ENCODE data around the gene FXYD6. TPM values are rescaled to one million over a fixed set of nuclear protein-coding genes. Genes with fewer than 3 reads are reported as not detected.

Gene FXYD6
- total and polyA plus RNA-seq, 9 of the 15 experiments (the other 6 are each of a cell fraction or from before 2014, with no cell fraction given), result 0.07 to 0.35 TPM; not detected in 7

DNA sequence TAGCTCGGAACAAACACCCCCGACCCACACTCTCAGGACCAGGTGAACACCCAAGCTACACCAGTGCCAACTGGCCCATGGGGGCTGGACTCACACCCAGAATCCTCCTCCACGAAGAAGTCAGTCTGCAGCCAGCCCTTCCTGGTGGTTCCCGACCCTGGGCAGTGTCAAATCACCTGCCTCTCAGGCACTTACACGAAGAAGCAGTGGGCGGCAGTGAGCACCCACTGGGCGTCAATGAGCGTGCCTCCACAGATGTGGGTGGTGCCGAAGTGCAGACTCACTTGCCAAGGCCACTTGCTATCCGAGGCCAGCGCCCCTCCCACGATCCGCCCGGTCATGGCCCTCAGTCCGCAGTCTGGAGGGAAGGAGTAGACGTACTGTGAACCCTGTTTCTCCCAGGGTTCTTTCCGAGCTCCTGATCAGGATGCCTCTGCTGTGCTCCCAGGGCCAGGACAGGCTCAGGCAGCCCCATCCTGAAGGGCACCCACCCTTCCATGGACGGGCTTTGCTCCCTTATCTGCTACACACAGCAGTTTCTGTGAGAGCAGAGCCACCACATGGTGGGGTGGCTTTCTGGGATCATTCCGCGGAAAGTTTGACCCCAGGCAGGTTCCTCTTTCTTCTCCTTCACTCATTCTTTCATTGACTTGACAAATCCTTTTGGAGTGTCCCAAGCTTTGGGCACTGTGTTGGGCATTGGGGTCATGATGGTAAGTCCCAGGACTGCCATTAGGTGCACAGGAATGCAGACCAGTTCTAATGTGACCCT, 33.3 kb upstream of the FXYD6 start (continued):
- no peak for TF ChIP-seq HMG20A (CRISPR knock-in tag; conservative IDR thresholded peaks at IDR 0.05)
- TF ChIP-seq HNRNPLL (IDR thresholded peaks at IDR 0.05; ENCODE audit: low read depth, low read length, poor library complexity, severe bottlenecking), result no peak
- TF ChIP-seq ZNF174 (CRISPR knock-in tag; IDR thresholded peaks at IDR 0.05), result no peak
- TF ChIP-seq SIRT6 (IDR thresholded peaks at IDR 0.05; ENCODE audit: low read depth, low read length), result no peak
- TF ChIP-seq HDAC1 (IDR thresholded peaks at IDR 0.05), result peak in 1 of 2 experiments; percentile 39; a peak in 2 of 4 replicates
- TF ChIP-seq POLR2A (conservative IDR thresholded peaks at IDR 0.05), result no peak
- TF ChIP-seq NR4A1 (CRISPR knock-in tag; IDR thresholded peaks at IDR 0.05), result no peak
- no peak for TF ChIP-seq NR4A1 (tag; IDR thresholded peaks at IDR 0.05)
- no peak; the same call in 1 of the 2 replicates for TF ChIP-seq ETV5 (CRISPR knock-in tag; IDR thresholded peaks at IDR 0.05; ENCODE audit: low read depth)
- TF ChIP-seq ZBTB1 (CRISPR knock-in tag; IDR thresholded peaks at IDR 0.05; ENCODE audit: borderline replicate concordance, low read depth), result no peak
- TF ChIP-seq DACH1 (IDR thresholded peaks at IDR 0.05; ENCODE audit: partially characterized antibody), result no peak
- no peak for TF ChIP-seq YBX1 (IDR thresholded peaks at IDR 0.05)
- peak; percentile 93 for TF ChIP-seq TCF3 (CRISPR knock-in tag; IDR thresholded peaks at IDR 0.05)
- TF ChIP-seq, protein P1, sequence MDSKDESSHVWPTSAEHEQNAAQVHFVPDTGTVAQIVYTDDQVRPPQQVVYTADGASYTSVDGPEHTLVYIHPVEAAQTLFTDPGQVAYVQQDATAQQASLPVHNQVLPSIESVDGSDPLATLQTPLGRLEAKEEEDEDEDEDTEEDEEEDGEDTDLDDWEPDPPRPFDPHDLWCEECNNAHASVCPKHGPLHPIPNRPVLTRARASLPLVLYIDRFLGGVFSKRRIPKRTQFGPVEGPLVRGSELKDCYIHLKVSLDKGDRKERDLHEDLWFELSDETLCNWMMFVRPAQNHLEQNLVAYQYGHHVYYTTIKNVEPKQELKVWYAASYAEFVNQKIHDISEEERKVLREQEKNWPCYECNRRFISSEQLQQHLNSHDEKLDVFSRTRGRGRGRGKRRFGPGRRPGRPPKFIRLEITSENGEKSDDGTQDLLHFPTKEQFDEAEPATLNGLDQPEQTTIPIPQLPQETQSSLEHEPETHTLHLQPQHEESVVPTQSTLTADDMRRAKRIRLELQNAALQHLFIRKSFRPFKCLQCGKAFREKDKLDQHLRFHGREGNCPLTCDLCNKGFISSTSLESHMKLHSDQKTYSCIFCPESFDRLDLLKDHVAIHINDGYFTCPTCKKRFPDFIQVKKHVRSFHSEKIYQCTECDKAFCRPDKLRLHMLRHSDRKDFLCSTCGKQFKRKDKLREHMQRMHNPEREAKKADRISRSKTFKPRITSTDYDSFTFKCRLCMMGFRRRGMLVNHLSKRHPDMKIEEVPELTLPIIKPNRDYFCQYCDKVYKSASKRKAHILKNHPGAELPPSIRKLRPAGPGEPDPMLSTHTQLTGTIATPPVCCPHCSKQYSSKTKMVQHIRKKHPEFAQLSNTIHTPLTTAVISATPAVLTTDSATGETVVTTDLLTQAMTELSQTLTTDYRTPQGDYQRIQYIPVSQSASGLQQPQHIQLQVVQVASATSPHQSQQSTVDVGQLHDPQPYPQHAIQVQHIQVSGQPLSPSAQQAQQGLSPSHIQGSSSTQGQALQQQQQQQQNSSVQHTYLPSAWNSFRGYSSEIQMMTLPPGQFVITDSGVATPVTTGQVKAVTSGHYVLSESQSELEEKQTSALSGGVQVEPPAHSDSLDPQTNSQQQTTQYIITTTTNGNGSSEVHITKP (IDR thresholded peaks at IDR 0.05; ENCODE audit: partially characterized antibody), result no peak
- TF ChIP-seq FOXK1 (CRISPR knock-in tag; IDR thresholded peaks at IDR 0.05; ENCODE audit: borderline replicate concordance), result no peak
- peak; percentile 64; the same call in 1 of the 2 replicates for TF ChIP-seq SOX6 (IDR thresholded peaks at IDR 0.05)
- peak; percentile 85 for TF ChIP-seq CBFA2T3 (IDR thresholded peaks at IDR 0.05)
- TF ChIP-seq, protein P2, sequence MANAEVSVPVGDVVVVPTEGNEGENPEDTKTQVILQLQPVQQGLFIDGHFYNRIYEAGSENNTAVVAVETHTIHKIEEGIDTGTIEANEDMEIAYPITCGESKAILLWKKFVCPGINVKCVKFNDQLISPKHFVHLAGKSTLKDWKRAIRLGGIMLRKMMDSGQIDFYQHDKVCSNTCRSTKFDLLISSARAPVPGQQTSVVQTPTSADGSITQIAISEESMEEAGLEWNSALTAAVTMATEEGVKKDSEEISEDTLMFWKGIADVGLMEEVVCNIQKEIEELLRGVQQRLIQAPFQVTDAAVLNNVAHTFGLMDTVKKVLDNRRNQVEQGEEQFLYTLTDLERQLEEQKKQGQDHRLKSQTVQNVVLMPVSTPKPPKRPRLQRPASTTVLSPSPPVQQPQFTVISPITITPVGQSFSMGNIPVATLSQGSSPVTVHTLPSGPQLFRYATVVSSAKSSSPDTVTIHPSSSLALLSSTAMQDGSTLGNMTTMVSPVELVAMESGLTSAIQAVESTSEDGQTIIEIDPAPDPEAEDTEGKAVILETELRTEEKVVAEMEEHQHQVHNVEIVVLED (CRISPR knock-in tag; IDR thresholded peaks at IDR 0.05), result no peak
- no peak for TF ChIP-seq JUN (IDR thresholded peaks at IDR 0.05; ENCODE audit: borderline replicate concordance, low read depth, low read length)
- no peak for TF ChIP-seq JUN (CRISPR knock-in tag; IDR thresholded peaks at IDR 0.05; ENCODE audit: borderline replicate concordance)
- TF ChIP-seq, protein P3, sequence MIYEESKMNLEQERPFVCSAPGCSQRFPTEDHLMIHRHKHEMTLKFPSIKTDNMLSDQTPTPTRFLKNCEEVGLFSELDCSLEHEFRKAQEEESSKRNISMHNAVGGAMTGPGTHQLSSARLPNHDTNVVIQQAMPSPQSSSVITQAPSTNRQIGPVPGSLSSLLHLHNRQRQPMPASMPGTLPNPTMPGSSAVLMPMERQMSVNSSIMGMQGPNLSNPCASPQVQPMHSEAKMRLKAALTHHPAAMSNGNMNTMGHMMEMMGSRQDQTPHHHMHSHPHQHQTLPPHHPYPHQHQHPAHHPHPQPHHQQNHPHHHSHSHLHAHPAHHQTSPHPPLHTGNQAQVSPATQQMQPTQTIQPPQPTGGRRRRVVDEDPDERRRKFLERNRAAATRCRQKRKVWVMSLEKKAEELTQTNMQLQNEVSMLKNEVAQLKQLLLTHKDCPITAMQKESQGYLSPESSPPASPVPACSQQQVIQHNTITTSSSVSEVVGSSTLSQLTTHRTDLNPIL (CRISPR knock-in tag; IDR thresholded peaks at IDR 0.05), result no peak
- TF ChIP-seq FOXK2 (conservative IDR thresholded peaks at IDR 0.05 in 1 of 2, IDR thresholded peaks at IDR 0.05 in 1 of 2; ENCODE audit: low read depth in 2 of 2), result no peak
- no peak for TF ChIP-seq NFIX (CRISPR knock-in tag; IDR thresholded peaks at IDR 0.05; ENCODE audit: low read depth)
- TF ChIP-seq CBX1 (IDR thresholded peaks at IDR 0.05; ENCODE audit: low read depth), result no peak

Data from K562 (cell line).